HCT116 (cell line): ENCODE results near the gene TRIM6. TPM values are rescaled to one million over a fixed set of nuclear protein-coding genes. Genes with fewer than 3 reads are reported as not detected.

ENCODE experiments used
- ATAC-seq: fragments of 200-7000 bp; cut with Tn5 transposase; 2 replicates; pipeline ENCODE4 v1.9.1; 2020; ENCODE audit warnings: mild to moderate bottlenecking, moderate library complexity
- BruUV-seq: library from RNA; stranded (reverse); fragments of 400-500 nt; replicated peaks from 2 replicates; lab custom pipeline; 2021; lab: Mats Ljungman, UMichigan
- CTCF ChIA-PET: fragments of 300-600 bp; sonication (Branson Sonifier 250); formaldehyde crosslinking; loops from one replicate; lab custom pipeline; 2021; ENCODE audit warnings: antibody characterized with exemption; lab: Charles Lee
- POLR2A ChIA-PET: fragments of 300-600, 350-600 bp; sonication (Branson Sonifier 250); formaldehyde crosslinking; loops from one replicate; lab custom pipeline; 2021; ENCODE audit warnings: antibody characterized with exemption; lab: Charles Lee
- RAD21 ChIA-PET, 2 experiments: fragments of 300-600 bp; sonication (Branson Sonifier 250); formaldehyde crosslinking; loops; one replicate each; lab custom pipeline; 2023; ENCODE audit warnings: low total read pairs in 2 of 2; ENCODE audit not compliant: uncharacterized antibody in 2 of 2, unreplicated experiment in 2 of 2, low non-redundant PET in 1 of 2; lab: Charles Lee
- DNase-seq: peaks from one replicate; pipeline ENCODE4 v3.0.0-alpha.2; 2010; ENCODE audit warnings: low read depth, low spot score
- H2AFZ ChIP-seq: fragments of 200-600 bp; shearing (Covaris generic), sonication (generic); 2 replicates; pipeline ENCODE4 v1.6.1; 2017; ENCODE audit warnings: low read depth, mixed run types, mixed read lengths, antibody characterized with exemption, low read length; ENCODE audit not compliant: poor library complexity, severe bottlenecking
- H3K27ac ChIP-seq: 2 replicates; pipeline ENCODE4 v1.5.1; 2012; ENCODE audit warnings: low read depth, low read length
- H3K27me3 ChIP-seq: fragments of 200-600 bp; sonication (generic); 2 replicates; pipeline ENCODE4 v1.6.1; 2016; ENCODE audit warnings: mixed run types, low read length, mixed read lengths; ENCODE audit not compliant: insufficient read depth
- H3K36me3 ChIP-seq, 2 experiments: fragments of 200-500 bp in 1 of 2; fragments of 200-600 bp in 1 of 2; sonication (Bioruptor generic) in 1 of 2; sonication (generic) in 1 of 2; 2 replicates each; pipeline versions ENCODE4 v1.5.1 to v1.6.1; 2014 to 2016; ENCODE audit warnings: low read length in 2 of 2, inconsistent platforms in 1 of 2, mixed read lengths in 1 of 2, mixed run types in 1 of 2; ENCODE audit not compliant: insufficient read depth in 2 of 2, control insufficient read depth in 1 of 2
- H3K4me1 ChIP-seq, 2 experiments: fragments of 200-600 bp in 1 of 2; sonication (generic) in 1 of 2; 2 replicates each; pipeline versions ENCODE4 v1.5.1 to v1.6.1; 2012 to 2017; ENCODE audit warnings: low read length in 2 of 2, inconsistent platforms in 1 of 2, mild to moderate bottlenecking in 1 of 2, mixed read lengths in 1 of 2, mixed run types in 1 of 2, moderate library complexity in 1 of 2; ENCODE audit not compliant: insufficient read depth in 2 of 2, control insufficient read depth in 1 of 2
- H3K4me2 ChIP-seq: fragments of 200-600 bp; sonication (generic); 2 replicates; pipeline ENCODE4 v1.6.1; 2017; ENCODE audit warnings: mixed run types, low read length, mixed read lengths
- H3K4me3 ChIP-seq, 2 experiments: fragments of 200-600 bp in 1 of 2; sonication (generic) in 1 of 2; replicated peaks in 1 of 2; 2 replicates each; pipeline ENCODE4 v1.5.1; 2011 to 2016; ENCODE audit warnings: low read length in 2 of 2, control low read depth in 1 of 2, low read depth in 1 of 2, mild to moderate bottlenecking in 1 of 2, mixed read lengths in 1 of 2, mixed run types in 1 of 2
- H3K79me2 ChIP-seq: fragments of 200-600 bp; sonication (generic); 2 replicates; pipeline ENCODE4 v1.6.1; 2017; ENCODE audit warnings: mild to moderate bottlenecking, mixed run types, low read length, moderate library complexity, mixed read lengths; ENCODE audit not compliant: insufficient read depth
- H3K9ac ChIP-seq: fragments of 200-600 bp; sonication (generic); 2 replicates; pipeline ENCODE4 v1.6.1; 2016; ENCODE audit warnings: low read length, mixed read lengths
- H3K9me2 ChIP-seq: fragments of 200-600 bp; sonication (generic), shearing (Covaris generic); 2 replicates; pipeline ENCODE4 v1.6.1; 2017; ENCODE audit warnings: mixed run types, mild to moderate bottlenecking, moderate library complexity; ENCODE audit not compliant: insufficient read depth
- H3K9me3 ChIP-seq, 2 experiments: fragments of 200-500 bp in 1 of 2; fragments of 200-600 bp in 1 of 2; sonication (Bioruptor generic) in 1 of 2; sonication (generic) in 1 of 2; 2 replicates each; pipeline ENCODE4 v1.6.1; 2014 to 2017; ENCODE audit warnings: low read length in 2 of 2, mixed read lengths in 2 of 2, inconsistent platforms in 1 of 2, low read depth in 1 of 2, mild to moderate bottlenecking in 1 of 2, mixed run types in 1 of 2, moderate library complexity in 1 of 2; ENCODE audit not compliant: control insufficient read depth in 1 of 2, insufficient read depth in 1 of 2
- H4K20me1 ChIP-seq: fragments of 200-600 bp; sonication (generic), shearing (Covaris generic); 2 replicates; pipeline ENCODE4 v1.6.1; 2017; ENCODE audit warnings: mixed run types, mild to moderate bottlenecking, moderate library complexity; ENCODE audit not compliant: insufficient read depth
- CBX3 ChIP-seq: IDR thresholded peaks from 2 replicates; pipeline ENCODE4 v1.6.1; 2012; ENCODE audit warnings: low read depth
- ELF1 ChIP-seq: IDR thresholded peaks from 2 replicates; pipeline ENCODE4 v1.6.1; 2012; ENCODE audit warnings: low read depth, borderline replicate concordance
- EZH2phosphoT487 ChIP-seq: fragments of 200-600 bp; IDR thresholded peaks from 2 replicates; pipeline ENCODE4 v1.6.1; 2018; ENCODE audit warnings: antibody characterized with exemption, borderline replicate concordance
- FOSL1 ChIP-seq: IDR thresholded peaks from 2 replicates; pipeline ENCODE4 v1.6.1; 2012; ENCODE audit warnings: low read depth
- POLR2AphosphoS5 ChIP-seq: IDR thresholded peaks from 2 replicates; pipeline ENCODE4 v1.6.1; 2011; ENCODE audit warnings: mild to moderate bottlenecking, low read depth, low read length, moderate library complexity
- RAD21 ChIP-seq: IDR thresholded peaks from 2 replicates; pipeline ENCODE4 v1.6.1; 2012; ENCODE audit warnings: low read depth, mild to moderate bottlenecking
- SIN3A ChIP-seq: IDR thresholded peaks from 2 replicates; pipeline ENCODE4 v1.6.1; 2012; ENCODE audit warnings: low read depth
- SP1 ChIP-seq: IDR thresholded peaks from 2 replicates; pipeline ENCODE4 v1.6.1; 2012; ENCODE audit warnings: low read depth
- SRF ChIP-seq: IDR thresholded peaks from 2 replicates; pipeline ENCODE4 v1.6.1; 2012; ENCODE audit warnings: low read depth
- TCF7L2 ChIP-seq: IDR thresholded peaks from 2 replicates; pipeline ENCODE4 v1.7.0; 2011; ENCODE audit warnings: borderline replicate concordance, inconsistent platforms; ENCODE audit not compliant: insufficient read depth, insufficient read length; ENCODE audit errors: extremely low read depth
- YY1 ChIP-seq: IDR thresholded peaks from 2 replicates; pipeline ENCODE4 v1.6.1; 2011; ENCODE audit warnings: low read length, low read depth, moderate library complexity, mild to moderate bottlenecking; ENCODE audit not compliant: insufficient replicate concordance; ENCODE audit errors: extremely low read depth
- ZNF274 ChIP-seq: fragments of 200-500 bp; sonication (Bioruptor generic); IDR thresholded peaks from 2 replicates; pipeline ENCODE4 v1.6.1; 2014; ENCODE audit warnings: mild to moderate bottlenecking, low read depth, low read length, inconsistent platforms
- intact Hi-C: fragments of 100-400 bp; cut with micrococcal nuclease; formaldehyde crosslinking; loops from 2 replicates; pipeline ENCODE4 v1.10.0; 2022
- total RNA-seq: library from RNA; stranded (reverse); gene quantifications from one replicate; pipeline ENCODE4 v1.2.1, GENCODE V29; 2021; ENCODE audit not compliant: unreplicated experiment
- TF ChIP-seq, protein P1 (sequence below), 3 experiments: fragments of 200-600 bp in 1 of 3; sonication (generic) in 1 of 3; IDR thresholded peaks in 2 of 3; conservative IDR thresholded peaks in 1 of 3; 2 replicates each; pipeline ENCODE4 v1.5.1; 2012 to 2017; ENCODE audit warnings: low read depth in 2 of 3, low read length in 2 of 3, antibody characterized with exemption in 1 of 3, borderline replicate concordance in 1 of 3, control low read depth in 1 of 3, mild to moderate bottlenecking in 1 of 3, mixed read lengths in 1 of 3, mixed run types in 1 of 3, moderate library complexity in 1 of 3; ENCODE audit not compliant: insufficient read depth in 1 of 3
- TF ChIP-seq, protein P2 (sequence below): IDR thresholded peaks from 2 replicates; pipeline ENCODE4 v1.6.1; 2011; ENCODE audit warnings: mild to moderate bottlenecking, low read length, moderate library complexity; ENCODE audit not compliant: insufficient replicate concordance; ENCODE audit errors: extremely low read depth
- TF ChIP-seq, protein P3 (sequence below): IDR thresholded peaks from 2 replicates; pipeline ENCODE4 v1.6.1; 2012; ENCODE audit warnings: low read depth
- TF ChIP-seq, protein P4 (sequence below): IDR thresholded peaks from 2 replicates; pipeline ENCODE4 v1.6.1; 2012

Gene TRIM6
- total RNA-seq, 1 experiment from 2014 or later: 3.0 TPM

DNA sequence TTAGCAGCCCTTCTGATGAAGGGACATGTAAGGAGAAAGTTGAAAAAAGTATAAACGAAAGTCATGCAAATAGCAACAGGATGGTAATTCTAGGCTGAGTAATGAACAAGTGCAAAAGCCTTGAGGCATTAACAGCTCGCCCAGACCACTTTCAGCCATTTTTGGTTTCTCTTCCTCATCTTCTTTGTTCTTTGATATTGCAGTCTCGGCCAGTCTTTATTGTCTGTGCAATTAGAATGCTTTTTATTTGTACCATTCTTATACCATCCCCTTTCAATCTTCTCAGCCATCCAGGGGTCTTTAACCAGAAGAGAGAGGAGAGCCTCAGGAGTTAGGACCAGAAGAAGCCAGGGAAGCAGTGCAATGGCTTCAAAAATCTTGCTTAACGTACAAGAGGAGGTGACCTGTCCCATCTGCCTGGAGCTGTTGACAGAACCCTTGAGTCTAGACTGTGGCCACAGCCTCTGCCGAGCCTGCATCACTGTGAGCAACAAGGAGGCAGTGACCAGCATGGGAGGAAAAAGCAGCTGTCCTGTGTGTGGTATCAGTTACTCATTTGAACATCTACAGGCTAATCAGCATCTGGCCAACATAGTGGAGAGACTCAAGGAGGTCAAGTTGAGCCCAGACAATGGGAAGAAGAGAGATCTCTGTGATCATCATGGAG, 35.7 kb downstream of the TRIM6 start:
- no peak for ATAC-seq
- no peak overlapping the region for H3K27ac ChIP-seq
- H3K4me3 ChIP-seq: no peak overlapping the region
- H3K27me3 ChIP-seq: no peaks in the 10 kb centered on the region
- intact Hi-C loops: no loop called here
- no peaks in the 10 kb centered on the region for H3K9me3 ChIP-seq
- BruUV-seq: no TSS peak
- ChIA-PET CTCF (no interaction called here), RAD21 (no interaction called here), POLR2A (no interaction called here)
- H2AFZ ChIP-seq: no peak overlapping the region
- H3K4me2 ChIP-seq: no peak overlapping the region
- no peaks in the 10 kb centered on the region for H3K36me3 ChIP-seq
- no peaks in the 10 kb centered on the region for H4K20me1 ChIP-seq
- no peaks in the 10 kb centered on the region for H3K79me2 ChIP-seq
- H3K4me1 ChIP-seq: no peaks in the 10 kb centered on the region
- no peaks in the 10 kb centered on the region for H3K9me2 ChIP-seq
- TF ChIP-seq, protein P1, sequence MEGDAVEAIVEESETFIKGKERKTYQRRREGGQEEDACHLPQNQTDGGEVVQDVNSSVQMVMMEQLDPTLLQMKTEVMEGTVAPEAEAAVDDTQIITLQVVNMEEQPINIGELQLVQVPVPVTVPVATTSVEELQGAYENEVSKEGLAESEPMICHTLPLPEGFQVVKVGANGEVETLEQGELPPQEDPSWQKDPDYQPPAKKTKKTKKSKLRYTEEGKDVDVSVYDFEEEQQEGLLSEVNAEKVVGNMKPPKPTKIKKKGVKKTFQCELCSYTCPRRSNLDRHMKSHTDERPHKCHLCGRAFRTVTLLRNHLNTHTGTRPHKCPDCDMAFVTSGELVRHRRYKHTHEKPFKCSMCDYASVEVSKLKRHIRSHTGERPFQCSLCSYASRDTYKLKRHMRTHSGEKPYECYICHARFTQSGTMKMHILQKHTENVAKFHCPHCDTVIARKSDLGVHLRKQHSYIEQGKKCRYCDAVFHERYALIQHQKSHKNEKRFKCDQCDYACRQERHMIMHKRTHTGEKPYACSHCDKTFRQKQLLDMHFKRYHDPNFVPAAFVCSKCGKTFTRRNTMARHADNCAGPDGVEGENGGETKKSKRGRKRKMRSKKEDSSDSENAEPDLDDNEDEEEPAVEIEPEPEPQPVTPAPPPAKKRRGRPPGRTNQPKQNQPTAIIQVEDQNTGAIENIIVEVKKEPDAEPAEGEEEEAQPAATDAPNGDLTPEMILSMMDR (IDR thresholded peaks at IDR 0.05 in 2 of 3, conservative IDR thresholded peaks at IDR 0.05 in 1 of 3; ENCODE audit: borderline replicate concordance in 1 of 3, insufficient read depth in 1 of 3, low read depth in 2 of 3, low read length in 2 of 3): no peak
- TF ChIP-seq, protein P2, sequence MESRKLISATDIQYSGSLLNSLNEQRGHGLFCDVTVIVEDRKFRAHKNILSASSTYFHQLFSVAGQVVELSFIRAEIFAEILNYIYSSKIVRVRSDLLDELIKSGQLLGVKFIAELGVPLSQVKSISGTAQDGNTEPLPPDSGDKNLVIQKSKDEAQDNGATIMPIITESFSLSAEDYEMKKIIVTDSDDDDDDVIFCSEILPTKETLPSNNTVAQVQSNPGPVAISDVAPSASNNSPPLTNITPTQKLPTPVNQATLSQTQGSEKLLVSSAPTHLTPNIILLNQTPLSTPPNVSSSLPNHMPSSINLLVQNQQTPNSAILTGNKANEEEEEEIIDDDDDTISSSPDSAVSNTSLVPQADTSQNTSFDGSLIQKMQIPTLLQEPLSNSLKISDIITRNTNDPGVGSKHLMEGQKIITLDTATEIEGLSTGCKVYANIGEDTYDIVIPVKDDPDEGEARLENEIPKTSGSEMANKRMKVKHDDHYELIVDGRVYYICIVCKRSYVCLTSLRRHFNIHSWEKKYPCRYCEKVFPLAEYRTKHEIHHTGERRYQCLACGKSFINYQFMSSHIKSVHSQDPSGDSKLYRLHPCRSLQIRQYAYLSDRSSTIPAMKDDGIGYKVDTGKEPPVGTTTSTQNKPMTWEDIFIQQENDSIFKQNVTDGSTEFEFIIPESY: no peak
- TF ChIP-seq FOSL1: no peak
- TF ChIP-seq SIN3A: no peak
- no peak for TF ChIP-seq EZH2phosphoT487
- TF ChIP-seq, protein P3, sequence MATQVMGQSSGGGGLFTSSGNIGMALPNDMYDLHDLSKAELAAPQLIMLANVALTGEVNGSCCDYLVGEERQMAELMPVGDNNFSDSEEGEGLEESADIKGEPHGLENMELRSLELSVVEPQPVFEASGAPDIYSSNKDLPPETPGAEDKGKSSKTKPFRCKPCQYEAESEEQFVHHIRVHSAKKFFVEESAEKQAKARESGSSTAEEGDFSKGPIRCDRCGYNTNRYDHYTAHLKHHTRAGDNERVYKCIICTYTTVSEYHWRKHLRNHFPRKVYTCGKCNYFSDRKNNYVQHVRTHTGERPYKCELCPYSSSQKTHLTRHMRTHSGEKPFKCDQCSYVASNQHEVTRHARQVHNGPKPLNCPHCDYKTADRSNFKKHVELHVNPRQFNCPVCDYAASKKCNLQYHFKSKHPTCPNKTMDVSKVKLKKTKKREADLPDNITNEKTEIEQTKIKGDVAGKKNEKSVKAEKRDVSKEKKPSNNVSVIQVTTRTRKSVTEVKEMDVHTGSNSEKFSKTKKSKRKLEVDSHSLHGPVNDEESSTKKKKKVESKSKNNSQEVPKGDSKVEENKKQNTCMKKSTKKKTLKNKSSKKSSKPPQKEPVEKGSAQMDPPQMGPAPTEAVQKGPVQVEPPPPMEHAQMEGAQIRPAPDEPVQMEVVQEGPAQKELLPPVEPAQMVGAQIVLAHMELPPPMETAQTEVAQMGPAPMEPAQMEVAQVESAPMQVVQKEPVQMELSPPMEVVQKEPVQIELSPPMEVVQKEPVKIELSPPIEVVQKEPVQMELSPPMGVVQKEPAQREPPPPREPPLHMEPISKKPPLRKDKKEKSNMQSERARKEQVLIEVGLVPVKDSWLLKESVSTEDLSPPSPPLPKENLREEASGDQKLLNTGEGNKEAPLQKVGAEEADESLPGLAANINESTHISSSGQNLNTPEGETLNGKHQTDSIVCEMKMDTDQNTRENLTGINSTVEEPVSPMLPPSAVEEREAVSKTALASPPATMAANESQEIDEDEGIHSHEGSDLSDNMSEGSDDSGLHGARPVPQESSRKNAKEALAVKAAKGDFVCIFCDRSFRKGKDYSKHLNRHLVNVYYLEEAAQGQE: no peak
- no peak for TF ChIP-seq YY1
- no peak for TF ChIP-seq CBX3
- TF ChIP-seq SP1: no peak
- TF ChIP-seq RAD21: no peak
- TF ChIP-seq ZNF274: no peak
- no peak for TF ChIP-seq TCF7L2
- TF ChIP-seq POLR2AphosphoS5: no peak
- no peak for TF ChIP-seq SRF
- no peak for TF ChIP-seq ELF1
- TF ChIP-seq, protein P4, sequence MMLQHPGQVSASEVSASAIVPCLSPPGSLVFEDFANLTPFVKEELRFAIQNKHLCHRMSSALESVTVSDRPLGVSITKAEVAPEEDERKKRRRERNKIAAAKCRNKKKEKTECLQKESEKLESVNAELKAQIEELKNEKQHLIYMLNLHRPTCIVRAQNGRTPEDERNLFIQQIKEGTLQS: no peak
- TF ChIP-seq, all 23 proteins: peak for 0
- H3K9ac ChIP-seq: no peak overlapping the region
- no peak for DNase-seq
